Measurements from ENCODE around the gene SIN3B.
"Not testable (repeated sequence)": the region's sequence is repeated elsewhere in the genome, so short reads cannot be mapped to it uniquely, and the experiment has no call there.

The SIN3B gene

DNA sequence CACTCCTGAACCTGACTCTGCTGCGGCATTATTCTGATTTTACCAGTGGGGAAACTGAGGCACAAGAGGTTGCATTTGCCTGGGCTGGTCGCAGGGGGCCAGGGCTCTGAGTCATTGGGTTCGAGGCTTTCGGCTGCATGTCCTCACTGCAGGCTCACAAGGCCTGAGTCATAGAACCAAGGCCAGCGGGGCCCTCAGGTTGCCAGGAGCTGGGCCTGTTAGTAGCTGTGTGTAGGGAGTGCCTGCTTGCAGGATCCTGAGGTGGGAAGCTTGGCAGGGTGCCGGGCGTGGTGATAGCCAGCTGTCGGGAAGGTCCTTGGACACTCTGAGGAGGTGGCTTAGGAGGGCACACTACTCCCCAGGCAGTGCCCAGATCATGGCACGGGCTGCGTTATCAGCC, 38.0 kb downstream of the SIN3B start:
- DNase-seq (ENCODE audit: low spot score), result no peak

DNA sequence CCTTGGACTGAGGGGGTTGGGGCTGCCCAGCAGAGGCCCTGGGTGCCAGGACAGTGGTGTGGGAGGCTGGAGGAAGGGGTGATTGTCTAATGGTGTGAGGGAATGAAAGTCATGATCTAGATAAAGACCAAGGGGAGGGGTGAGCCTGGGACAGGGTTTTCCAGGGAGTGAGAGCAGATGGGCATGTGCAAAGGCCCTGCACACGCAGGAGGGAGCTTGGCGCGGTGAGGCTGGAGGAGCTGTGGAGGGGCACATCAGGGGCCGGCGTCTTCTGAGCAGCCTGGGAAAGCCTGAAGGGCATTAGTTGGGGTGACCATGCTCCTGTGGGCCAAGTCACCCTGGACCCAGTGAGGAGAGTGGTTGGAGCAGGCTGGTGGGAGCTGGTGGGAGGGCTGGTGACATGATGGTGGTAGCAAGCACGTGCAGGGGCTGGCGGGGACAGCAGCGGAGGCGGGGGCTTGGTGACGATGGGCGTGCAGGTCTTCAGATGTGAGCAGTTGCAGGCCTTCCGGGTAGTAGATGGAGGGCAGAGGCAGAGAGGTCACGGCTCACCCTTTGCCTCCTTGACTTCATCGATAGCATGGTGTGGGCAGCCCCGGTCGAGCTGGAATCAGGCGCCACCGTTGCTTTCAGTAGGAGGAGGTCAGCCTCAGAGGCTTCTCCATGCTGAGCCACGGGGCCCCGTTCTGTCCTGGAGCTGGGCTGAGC, 39.4 kb downstream of the SIN3B start:
- no peak for DNase-seq (ENCODE audit: low spot score)

DNA sequence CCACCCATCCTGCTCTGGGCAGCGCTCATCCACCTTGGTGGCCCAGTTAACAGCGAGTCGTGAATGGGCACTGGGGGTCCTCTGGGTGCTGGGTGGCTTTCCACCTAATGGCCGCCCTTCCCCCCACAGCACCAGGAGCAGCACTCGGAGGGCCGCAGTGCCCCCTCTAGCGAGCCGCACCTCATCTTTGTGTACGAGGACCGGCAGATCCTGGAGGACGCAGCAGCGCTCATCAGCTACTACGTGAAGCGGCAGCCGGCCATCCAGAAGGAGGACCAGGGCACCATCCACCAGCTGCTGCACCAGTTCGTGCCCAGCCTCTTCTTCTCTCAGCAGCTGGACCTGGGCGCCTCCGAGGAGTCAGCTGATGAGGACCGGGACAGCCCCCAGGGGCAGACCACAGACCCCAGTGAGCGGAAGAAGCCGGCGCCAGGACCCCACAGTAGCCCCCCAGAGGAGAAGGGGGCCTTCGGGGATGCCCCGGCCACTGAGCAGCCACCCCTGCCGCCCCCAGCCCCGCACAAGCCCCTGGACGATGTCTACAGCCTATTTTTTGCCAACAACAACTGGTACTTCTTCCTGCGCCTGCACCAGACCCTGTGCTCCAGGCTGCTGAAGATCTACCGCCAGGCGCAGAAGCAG, 40.3 kb downstream of the SIN3B start:
- DNase-seq (ENCODE audit: low spot score), result no peak

DNA sequence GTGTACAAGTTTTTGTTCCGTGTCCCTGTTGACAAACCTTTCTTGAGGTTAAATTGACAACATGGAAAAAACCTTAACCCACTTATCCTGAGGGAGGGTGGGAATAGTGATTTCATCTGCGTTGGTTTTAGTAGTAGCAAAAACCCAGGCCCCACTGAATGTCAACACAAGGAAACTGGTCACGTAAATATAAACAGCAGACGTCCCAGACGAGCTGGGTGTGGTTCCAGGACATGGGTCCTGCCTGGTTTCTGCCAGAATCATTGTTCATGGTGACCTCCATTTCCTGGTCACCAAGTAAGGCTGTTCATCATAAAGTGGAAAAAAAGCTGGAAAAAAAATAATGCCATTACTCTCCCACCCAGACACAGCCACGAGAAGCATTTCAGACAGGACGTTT, 42.7 kb downstream of the SIN3B start:
- no peak for DNase-seq (ENCODE audit: low spot score)

DNA sequence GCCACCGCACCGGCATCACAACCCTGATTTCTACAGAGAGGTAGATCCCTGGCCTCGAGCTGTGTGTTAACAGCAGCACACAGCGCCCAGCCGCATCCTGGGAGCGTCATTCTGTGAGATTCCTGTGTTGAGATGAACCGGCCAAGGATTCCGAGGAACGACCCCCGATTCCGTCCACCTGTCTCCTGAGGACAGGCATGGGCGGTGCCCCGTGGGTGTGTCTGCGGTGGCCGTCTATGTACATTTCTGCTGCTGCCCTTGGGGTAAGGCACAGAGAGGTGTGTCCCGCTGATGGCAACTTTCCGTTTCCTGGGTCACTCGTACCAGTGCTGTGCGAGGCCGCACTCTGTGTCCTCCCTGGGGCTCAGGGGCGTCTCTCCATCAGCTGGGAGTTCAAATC, 43.5 kb downstream of the SIN3B start:
- no peak for DNase-seq (ENCODE audit: low spot score)

DNA sequence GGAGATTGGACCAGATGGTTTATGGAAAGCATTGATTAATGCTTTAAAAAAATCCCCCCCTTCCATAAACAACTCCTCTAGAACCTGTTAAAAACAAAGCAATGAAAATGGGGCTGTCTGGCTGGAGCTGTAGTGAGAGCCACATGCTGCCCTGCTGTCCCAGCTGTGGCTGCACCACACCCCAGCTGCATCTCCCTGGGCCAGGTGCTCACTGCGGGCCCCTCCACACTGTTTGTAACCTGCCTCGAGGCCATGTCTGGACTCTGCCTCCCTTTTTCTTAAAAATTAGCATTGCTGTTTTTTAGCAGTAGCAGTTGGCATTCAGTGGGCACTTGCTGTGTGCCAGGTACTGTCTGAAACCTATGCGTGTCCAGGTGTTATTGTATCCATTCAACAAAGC, 44.4 kb downstream of the SIN3B start:
- DNase-seq (ENCODE audit: low spot score), result no peak

DNA sequence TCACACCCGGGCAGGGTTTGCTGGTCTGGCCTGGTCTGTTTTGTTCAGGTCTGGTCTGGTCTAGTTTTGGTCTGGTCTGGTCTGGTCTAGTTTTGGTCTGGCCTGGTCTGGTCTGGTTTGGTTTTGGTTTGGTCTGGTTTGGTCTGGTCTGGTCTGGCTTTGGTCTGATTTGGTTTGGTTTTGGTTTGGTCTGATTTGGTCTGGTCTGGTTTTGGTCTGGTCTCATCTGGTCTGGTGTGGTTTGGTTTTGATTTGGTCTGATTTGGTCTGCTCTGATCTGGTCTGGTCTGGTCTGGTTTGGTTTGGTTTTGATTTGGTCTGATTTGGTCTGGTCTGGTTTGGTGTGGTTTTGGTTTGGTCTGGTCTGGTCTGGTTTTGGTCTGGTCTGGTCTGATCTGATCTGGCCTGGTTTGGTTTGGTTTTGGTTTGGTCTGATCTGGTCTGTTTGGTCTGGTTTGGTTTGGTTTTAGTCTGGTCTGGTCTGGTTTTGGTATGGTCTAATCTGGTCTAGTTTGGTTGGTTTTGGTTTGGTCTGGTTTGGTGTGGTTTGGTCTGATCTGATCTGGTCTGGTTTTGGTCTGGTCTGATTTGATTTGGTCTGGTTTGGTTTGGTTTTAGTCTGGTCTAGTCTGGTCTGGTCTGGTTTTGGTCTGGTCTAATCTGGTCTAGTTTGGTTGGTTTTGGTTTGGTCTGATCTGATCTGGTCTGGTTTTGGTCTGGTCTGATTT, 45.2 kb downstream of the SIN3B start:
- DNase-seq (ENCODE audit: low spot score), result no peak

DNA sequence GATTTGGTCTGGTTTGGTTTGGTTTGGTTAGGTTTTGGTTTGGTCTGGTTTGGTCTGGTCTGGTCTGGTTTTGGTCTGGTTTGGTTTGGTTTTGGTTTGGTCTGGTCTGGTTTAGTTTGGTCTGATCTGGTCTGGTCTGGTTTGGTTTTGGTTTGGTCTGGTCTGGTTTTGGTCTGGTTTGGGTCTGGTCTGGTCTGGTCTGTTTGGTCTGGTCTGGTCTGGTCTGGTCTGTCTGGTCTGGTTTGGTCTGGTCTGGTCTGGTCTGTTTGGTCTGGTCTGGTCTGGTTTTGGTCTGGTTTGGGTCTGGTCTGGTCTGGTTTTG, 45.7 kb downstream of the SIN3B start:
- not testable (repeated sequence) for DNase-seq (ENCODE audit: low spot score)

DNA sequence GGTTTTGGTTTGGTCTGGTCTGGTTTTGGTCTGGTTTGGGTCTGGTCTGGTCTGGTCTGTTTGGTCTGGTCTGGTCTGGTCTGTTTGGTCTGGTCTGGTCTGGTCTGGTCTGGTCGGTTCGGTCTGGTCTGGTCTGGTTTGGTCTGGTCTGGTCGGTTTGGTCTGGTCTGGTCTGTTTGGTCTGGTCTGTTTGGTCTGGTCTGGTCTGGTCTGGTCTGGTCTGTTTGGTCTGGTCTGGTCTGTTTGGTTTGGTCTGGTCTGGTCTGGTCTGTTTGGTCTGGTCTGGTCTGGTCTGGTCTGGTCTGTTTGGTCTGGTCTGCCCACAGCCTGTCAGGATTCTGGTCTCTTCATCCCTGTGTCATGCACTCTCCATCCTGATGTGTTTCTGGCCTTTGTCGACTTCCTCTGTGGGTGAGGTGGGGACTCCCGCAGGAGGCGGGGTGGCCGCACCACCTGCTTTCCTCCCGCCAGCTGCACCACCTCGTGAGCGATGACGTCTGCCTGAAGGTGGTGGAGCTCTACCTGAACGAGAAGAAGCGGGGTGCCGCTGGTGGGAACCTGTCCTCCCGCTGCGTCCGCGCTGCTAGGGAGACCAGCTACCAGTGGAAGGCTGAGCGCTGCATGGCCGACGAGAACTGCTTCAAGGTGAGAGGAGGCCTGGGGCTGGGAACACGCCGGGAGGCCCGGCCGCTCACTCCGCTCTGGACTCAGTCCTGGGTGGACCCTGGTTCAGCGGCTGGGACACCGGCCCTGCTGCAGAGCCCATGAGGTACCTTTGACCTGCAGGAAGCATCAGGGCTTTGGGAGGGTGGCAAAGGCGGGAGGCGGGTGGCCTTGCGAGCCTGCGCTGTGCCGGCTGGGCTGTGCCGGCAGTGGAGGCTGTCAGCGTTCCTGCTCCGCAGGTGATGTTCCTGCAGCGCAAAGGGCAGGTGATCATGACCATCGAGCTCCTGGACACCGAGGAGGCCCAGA, 46.7 kb downstream of the SIN3B start:
- no peak for DNase-seq (ENCODE audit: low spot score)

DNA sequence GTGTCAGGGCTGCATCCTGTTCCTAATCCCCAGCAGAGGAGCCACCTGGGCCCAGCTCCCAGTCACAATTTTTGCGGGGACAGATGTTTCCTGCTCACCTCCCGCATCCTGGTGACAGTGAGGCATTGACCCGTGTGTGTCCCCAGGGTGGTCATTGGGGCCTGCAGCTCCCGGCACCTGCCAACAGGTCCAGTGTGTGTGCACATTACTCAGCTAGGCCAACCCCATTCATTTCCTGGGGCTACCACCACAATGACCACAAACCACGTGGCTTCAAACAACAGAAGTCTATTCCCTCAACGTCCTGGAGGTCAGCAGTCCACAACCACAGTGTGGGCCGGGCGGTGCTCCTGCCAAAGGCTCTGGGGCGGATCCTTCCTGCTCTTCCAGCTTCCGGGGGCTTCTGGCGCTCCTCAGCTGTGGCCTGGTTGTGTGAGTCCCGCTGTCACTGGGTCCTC, 47.7 kb downstream of the SIN3B start:
- DNase-seq (ENCODE audit: low spot score), result no peak

DNA sequence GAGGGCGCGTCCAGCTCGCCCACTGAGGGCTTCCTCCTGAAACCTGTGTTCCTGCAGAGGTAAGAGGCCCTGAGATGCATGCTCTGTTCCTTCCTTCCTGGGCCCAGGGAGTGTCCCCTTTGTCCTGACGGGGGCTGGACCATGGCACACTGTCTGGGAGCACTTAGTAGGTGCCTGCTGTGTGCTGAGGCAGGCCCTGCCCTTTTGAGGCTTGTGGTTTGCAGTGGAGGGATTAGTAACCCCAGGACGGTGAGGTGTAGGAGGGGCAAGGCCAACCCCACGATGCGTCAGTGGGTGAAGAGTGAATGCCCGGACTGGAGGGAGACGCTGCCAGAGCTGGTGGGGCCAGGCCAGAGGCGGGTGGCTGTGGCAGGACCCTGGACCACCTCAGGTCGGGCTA, 48.4 kb downstream of the SIN3B start:
- no peak for DNase-seq (ENCODE audit: low spot score)

DNA sequence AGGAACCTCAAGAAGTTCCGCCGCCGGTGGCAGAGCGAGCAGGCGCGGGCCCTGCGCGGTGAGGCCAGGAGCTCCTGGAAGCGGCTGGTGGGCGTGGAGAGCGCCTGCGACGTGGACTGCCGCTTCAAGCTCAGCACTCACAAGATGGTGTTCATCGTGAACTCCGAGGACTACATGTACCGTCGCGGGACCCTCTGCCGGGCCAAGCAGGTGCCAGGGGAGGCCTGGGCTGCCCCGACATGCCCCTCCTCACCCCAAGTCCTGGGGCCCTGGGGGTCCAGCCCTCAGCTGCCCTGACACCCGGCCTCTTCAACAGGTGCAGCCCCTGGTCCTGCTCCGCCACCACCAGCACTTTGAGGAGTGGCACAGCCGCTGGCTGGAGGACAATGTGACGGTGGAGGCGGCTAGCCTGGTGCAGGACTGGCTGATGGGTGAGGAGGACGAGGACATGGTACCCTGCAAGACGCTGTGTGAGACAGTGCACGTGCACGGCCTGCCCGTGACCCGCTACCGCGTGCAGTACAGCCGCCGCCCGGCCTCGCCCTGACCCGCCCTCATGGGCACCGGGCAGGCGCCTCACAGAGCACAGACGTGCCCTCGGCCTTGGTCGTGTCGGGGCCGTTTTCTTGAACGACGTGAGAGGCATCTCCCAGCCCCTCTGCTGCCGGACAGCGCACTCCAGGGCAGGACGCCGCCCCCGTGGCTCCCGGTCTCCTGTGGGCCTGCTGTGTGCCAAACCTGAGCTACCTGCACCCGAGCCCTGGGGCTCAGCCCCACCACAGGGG, 49.2 kb downstream of the SIN3B start:
- DNase-seq (ENCODE audit: low spot score), result no peak

DNA sequence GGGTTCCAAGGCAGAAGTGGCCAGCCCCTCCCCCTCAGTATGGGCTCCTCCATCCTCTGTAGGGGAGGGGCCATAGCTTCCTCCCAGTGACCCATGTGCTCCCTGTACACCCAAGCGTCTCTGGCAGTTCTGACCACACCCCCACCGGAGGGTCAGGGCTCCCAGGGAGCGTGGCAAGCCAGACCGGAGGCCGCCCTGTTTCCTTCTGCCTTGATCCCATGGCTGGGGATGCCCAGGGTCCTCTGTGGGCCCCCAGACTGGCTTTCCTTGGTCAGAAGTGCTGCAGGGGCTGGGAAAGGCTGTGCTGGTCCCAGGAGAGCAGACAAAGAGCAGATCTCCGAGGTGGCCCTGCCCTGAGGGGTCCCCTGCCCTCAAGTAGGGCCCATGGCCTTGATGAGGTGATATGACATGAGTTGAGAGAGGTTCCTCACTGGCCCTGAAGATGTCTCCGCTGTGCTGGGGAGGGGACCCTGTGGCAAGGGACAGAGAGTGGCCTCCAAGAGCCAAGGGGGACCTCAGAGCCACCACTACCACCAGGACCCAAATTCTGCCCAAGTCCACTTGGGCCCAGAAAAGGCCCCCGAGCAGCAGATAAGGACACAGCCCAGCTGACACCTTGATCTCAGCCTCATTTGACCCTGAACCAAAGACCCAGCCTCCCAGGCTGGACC, 51.8 kb downstream of the SIN3B start:
- DNase-seq (ENCODE audit: low spot score), result no peak

DNA sequence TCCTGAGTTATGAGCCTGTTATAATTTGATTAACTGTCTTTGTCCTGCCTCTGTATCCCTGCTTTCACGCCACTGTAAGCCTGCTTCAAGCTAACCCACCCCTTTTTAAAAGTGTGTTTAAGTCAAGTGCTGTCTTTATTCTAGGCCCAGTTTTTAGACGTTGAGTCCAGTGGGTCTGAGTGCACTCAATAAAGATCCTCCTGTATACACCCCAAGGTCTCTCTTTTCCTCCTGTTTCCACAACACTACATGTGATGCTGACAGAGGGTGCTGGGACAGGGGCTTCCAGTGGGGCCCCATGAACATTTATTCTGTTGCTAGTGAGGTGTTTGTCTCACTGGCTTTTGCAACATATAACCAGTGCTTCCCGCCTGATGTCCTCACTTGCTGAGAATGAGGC, 52.9 kb downstream of the SIN3B start:
- no peak for DNase-seq (ENCODE audit: low spot score)

DNA sequence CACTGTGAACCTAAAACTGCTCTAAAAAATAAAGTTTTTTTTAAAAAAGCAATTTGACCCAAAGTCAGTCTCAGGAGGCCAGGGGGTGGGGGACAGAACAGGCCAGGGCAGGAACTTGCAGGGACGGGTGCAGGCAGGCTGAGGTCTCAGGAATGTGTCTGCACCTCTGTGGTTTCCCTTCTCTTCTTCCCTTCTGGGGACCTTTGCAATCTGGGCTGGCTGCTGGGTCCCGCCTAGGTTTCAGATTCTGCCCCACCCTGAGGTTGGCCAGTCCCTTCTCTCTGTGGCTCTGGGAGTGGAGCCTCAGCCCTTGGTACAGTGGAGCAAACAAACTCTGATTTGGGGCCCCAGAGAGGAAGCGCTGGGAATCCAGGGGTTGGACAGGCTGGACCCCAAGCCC, 54.3 kb downstream of the SIN3B start:
- DNase-seq (ENCODE audit: low spot score), result no peak

DNA sequence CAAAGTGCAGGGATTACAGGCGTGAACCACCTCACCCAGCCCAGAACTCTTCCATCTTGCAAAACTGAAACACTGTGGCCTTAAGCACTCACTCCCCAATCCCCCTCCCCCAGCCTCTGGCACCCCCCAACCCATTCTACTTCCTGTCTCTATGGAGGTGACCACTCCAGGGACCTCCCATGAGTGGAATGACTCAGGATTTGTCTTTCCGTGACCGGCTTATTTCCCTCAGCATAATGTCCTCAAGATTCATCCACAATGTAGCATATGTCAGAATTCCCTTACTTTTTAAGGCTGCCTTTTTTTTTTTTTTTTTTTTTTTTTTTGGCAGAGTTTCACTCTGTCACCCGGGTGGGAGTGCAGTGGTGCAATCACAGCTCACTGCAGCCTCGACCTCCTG, 56.0 kb downstream of the SIN3B start:
- no peak for DNase-seq (ENCODE audit: low spot score)

DNA sequence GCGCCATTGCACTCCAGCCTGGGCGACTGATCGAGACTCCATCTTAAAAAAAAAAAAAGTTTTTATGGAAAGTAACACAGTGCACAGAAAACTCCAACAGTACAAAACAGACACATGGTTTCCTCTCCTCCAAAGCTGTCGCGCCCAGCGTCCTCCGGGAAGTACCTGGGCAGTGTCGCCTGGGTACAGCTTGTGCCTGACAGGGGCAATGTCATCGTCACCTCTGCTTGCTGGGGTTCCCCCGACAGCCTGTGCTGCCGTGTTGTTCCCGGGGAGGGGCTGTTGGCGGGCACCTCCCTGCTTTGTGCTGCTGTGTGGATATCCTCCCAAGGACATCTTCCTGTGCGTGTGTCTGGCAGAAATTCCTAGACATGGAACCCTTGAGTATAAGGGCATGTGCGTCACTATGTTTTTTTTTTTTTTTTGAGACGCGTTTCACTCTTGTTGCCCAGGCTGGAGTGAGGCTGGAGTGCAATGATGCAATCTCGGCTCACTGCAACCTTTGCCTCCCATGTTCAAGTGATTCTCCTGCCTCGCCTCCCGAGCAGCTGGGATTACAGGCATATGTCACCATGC, 57.2 kb downstream of the SIN3B start:
- no peak for DNase-seq (ENCODE audit: low spot score)

DNA sequence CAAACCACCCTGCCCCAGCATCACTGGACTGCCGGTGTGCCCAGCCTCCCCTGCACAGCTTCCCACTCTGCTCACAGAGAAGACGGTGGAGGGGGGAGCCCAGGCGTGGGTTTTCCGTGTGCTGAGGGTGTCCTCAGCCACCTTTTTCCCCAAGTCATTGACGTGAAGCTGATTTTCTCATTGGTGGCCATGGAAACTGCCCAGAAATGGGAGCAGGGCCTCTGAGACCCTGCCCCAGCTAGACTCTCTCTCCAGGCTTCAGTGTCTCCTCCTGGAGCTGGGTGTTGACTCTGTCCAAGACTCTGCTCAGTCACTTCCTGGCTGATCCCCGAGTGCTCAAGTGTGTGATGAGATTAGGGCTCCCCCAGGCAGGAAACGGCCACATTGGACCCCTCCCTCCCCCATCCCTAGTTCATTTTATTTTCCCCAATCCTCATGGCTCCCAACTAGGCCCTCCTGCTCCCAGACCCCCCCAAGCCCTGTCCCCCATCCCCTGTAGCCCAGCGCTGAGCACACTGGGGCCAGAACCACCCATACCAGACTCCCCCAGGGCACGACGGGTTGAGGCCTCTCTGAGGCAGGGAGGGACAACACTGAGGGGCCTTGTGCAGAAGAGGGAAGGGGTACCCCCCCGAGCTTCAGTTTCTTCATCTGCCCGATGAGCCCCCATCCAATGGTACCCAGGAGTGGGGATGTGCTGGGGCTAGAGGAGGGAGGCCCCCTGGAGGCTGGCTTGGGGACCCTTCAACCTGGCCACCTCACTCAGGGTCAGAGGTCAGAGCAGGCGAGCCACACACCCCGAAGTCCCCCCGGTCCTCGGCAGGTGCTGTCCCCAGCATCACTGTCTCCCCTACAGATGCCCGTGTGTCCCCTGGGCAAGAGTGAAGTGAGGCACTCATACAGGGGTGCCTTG, 58.4 kb downstream of the SIN3B start:
- no peak for DNase-seq (ENCODE audit: low spot score)

DNA sequence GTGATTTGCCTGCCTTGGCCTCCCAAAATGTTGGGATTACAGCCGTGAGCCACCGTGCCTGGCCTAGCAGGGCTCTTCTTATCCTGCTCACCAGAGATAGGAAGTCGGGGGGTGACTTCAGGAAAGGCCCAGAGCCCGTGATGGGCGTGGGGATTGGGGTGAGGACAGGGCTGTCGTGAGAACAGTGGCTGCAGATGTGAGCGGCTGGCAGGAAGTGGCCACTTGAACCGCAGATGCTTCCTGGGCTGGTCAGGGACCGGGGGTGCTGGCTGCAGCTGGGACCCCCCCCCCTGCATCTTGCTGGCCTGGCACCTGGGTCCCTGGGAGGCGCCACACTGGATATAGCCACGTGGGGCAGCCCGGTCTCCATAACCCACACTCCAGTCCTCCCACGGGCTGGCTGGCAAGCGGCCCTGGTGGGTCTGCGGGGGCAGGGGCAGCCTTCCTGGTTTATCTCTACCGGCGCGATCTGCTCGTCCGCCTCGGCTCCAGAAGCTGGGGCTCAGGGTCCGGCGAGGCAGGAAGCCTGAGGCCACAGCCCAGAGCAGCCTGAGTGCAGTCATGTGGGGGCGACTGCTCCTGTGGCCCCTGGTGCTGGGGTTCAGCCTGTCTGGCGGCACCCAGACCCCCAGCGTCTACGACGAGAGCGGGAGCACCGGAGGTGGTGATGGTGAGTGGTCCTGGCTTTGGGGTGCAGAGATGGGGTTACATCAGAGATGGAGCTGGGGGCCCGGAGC, 59.6 kb downstream of the SIN3B start, which contains the start of gene F2RL3:
Gene F2RL3 (plus strand): TSS at position 371 of the 737 bp plus-strand sequence. CDS start 191 bp downstream, at position 562.
- DNase-seq (ENCODE audit: low spot score), result no peak

All from pons (tissue), 1 donor.